ENCODE measurements around the gene ZNF850. TPM values are rescaled to one million over a fixed set of nuclear protein-coding genes. Genes with fewer than 3 reads are reported as not detected.
A peak's percentile ranks its signal among the peaks of the same experiment; 100 is the strongest.

ZNF850 gene
- total RNA-seq = 1 to 10 TPM; 1.9 to 3.3 (median 2.5) TPM

GRCh38 chr19:36772311-36773222 is at the start of gene ZNF850:
ZNF850 (minus strand) TSS chr19:36772807; CDS start chr19:36762606, 10,201 bp downstream.
- no peak for TF ChIP-seq CTCF (IDR thresholded peaks at IDR 0.05)
- Histone ChIP-seq H3K27me3 (no peaks in the 10 kb centered on the region), H3K27ac (peak within 1 kb of the TSS; percentile 62 to 81 (median 79)), H3K4me1 (peaks cover 0 to 10% (median 2%) of the 10 kb centered on the region in 4 donors), H3K36me3 (no peaks in the 10 kb centered on the region), H3K9me3 (peaks cover 0 to 43% (median 4%) of the 10 kb centered on the region in 4 donors), H3K4me3 (peak within 1 kb of the TSS; percentile 62 to 79 (median 74))
- peak; percentile 95 to 98 (median 96) for DNase-seq

GRCh38 chr19:36821758-36822157 is 49.2 kb upstream of the ZNF850 start:
- no peak for DNase-seq
- no peak for TF ChIP-seq POLR2A (IDR thresholded peaks at IDR 0.05)
- no peak for TF ChIP-seq CTCF (IDR thresholded peaks at IDR 0.05)
- Histone ChIP-seq H3K4me1 (no peaks in the 10 kb centered on the region), H3K9me3 (peaks cover 0 to 97% (median 38%) of the 10 kb centered on the region in 4 donors), H3K4me3 (no peak overlapping the region), H3K27me3 (no peaks in the 10 kb centered on the region), H3K27ac (no peak overlapping the region), H3K36me3 (peaks cover 0 to 89% (median 7%) of the 10 kb centered on the region in 3 donors)

- Histone ChIP-seq H3K27me3 (no peaks in the 10 kb centered on the region), H3K4me3 (no peak overlapping the region), H3K27ac (no peak overlapping the region), H3K9me3 (peaks cover 0 to 98% (median 39%) of the 10 kb centered on the region in 4 donors), H3K36me3 (peaks cover 0 to 85% (median 7%) of the 10 kb centered on the region in 3 donors), H3K4me1 (no peaks in the 10 kb centered on the region)
- DNase-seq = no peak
- TF ChIP-seq CTCF (IDR thresholded peaks at IDR 0.05) = no peak
- no peak for TF ChIP-seq POLR2A (IDR thresholded peaks at IDR 0.05)
Observed at GRCh38 chr19:36819130-36819630, 46.6 kb upstream of the ZNF850 start.

GRCh38 chr19:36807029-36807428 is 34.4 kb upstream of the ZNF850 start:
- H3K36me3 ChIP-seq = peaks cover 0 to 19% (median 0%) of the 10 kb centered on the region in 3 donors
- no peak for DNase-seq
- no peaks in the 10 kb centered on the region for H3K27me3 ChIP-seq
- H3K4me1 ChIP-seq = no peaks in the 10 kb centered on the region
- peaks cover 0 to 85% (median 13%) of the 10 kb centered on the region in 4 donors for H3K9me3 ChIP-seq
- H3K27ac ChIP-seq = no peak overlapping the region
- H3K4me3 ChIP-seq = no peak overlapping the region
- no peak for TF ChIP-seq CTCF (IDR thresholded peaks at IDR 0.05)
- no peak for TF ChIP-seq POLR2A (IDR thresholded peaks at IDR 0.05)

GRCh38 chr19:36805364-36805763 is 32.8 kb upstream of the ZNF850 start:
- H3K4me1 ChIP-seq = no peaks in the 10 kb centered on the region
- H3K27me3 ChIP-seq = no peaks in the 10 kb centered on the region
- DNase-seq = no peak
- H3K27ac ChIP-seq = no peak overlapping the region
- H3K4me3 ChIP-seq = no peak overlapping the region
- peaks cover 0 to 78% (median 13%) of the 10 kb centered on the region in 4 donors for H3K9me3 ChIP-seq
- peaks cover 0 to 32% (median 0%) of the 10 kb centered on the region in 3 donors for H3K36me3 ChIP-seq
- no peak for TF ChIP-seq POLR2A (IDR thresholded peaks at IDR 0.05)
- TF ChIP-seq CTCF (IDR thresholded peaks at IDR 0.05) = no peak
